Endothelial cell of umbilical vein (primary cell): ENCODE measurements around the gene CD86. TPM values are rescaled to one million over a fixed set of nuclear protein-coding genes. Genes with fewer than 3 reads are reported as not detected.

Experiments
- BruUV-seq: library from RNA; stranded (reverse); fragments of 400-500 nt; replicated peaks from 2 replicates; lab custom pipeline; 2021; lab: Mats Ljungman, UMichigan
- CTCF ChIA-PET: fragments of 300-600, 350-600 bp; sonication (Branson Sonifier 250); formaldehyde crosslinking; loops from one replicate; lab custom pipeline; 2021; ENCODE audit warnings: antibody characterized with exemption, inconsistent platforms; lab: Charles Lee
- POLR2A ChIA-PET: fragments of 300-600, 350-600 bp; sonication (Branson Sonifier 250); formaldehyde crosslinking; loops from one replicate; lab custom pipeline; 2021; ENCODE audit warnings: antibody characterized with exemption, inconsistent platforms; lab: Charles Lee
- DNase-seq: peaks from one replicate; pipeline ENCODE4 v3.0.0-alpha.2; 2011; ENCODE audit warnings: low read depth, low spot score
- FAIRE-seq: peaks from 2 replicates; lab custom pipeline; 2011; peaks lifted over from hg19 to GRCh38; lab: Jason Lieb, UNC
- H2AFZ ChIP-seq: 2 replicates; pipeline ENCODE4 v1.6.0; 2012; ENCODE audit warnings: low read depth, low read length, control low read depth, inconsistent platforms
- H3K27ac ChIP-seq: 2 replicates; pipeline ENCODE4 v1.5.1; 2011; ENCODE audit warnings: low read depth, mild to moderate bottlenecking, control low read depth, low read length, moderate library complexity; ENCODE audit not compliant: insufficient read depth
- H3K27me3 ChIP-seq, 2 experiments: 2 replicates each; pipeline versions ENCODE4 v1.6.0 to v1.6.1; 2011; ENCODE audit warnings: low read length in 2 of 2, mixed read lengths in 1 of 2; ENCODE audit not compliant: control insufficient read depth in 2 of 2, insufficient read depth in 2 of 2
- H3K36me3 ChIP-seq, 2 experiments: 2 replicates in 1 of 2; 3 replicates in 1 of 2; pipeline ENCODE4 v1.5.1; 2011; ENCODE audit warnings: low read length in 2 of 2, mild to moderate bottlenecking in 1 of 2, moderate library complexity in 1 of 2; ENCODE audit not compliant: control insufficient read depth in 2 of 2, insufficient read depth in 2 of 2; ENCODE audit errors: extremely low read depth in 1 of 2
- H3K4me1 ChIP-seq: 3 replicates; pipeline ENCODE4 v1.5.1; 2011; ENCODE audit warnings: mild to moderate bottlenecking, low read length; ENCODE audit not compliant: control insufficient read depth, insufficient read depth; ENCODE audit errors: extremely low read depth
- H3K4me2 ChIP-seq: 2 replicates; pipeline ENCODE4 v1.6.1; 2011; ENCODE audit warnings: low read length, control low read depth, mixed read lengths; ENCODE audit not compliant: insufficient read depth
- H3K4me3 ChIP-seq, 3 experiments: fragments of 200-600 bp in 1 of 3; sonication (generic), shearing (Covaris generic) in 1 of 3; replicated peaks in 1 of 3; 2 replicates each; pipeline ENCODE4 v1.5.1; 2011 to 2016; ENCODE audit warnings: control low read depth in 3 of 3, low read length in 3 of 3, mild to moderate bottlenecking in 2 of 3, inconsistent platforms in 1 of 3, low read depth in 1 of 3, moderate library complexity in 1 of 3; ENCODE audit not compliant: insufficient read depth in 1 of 3
- H3K79me2 ChIP-seq: 2 replicates; pipeline ENCODE4 v1.6.0; 2012; ENCODE audit warnings: low read length, inconsistent platforms; ENCODE audit not compliant: control insufficient read depth, insufficient read depth
- H3K9ac ChIP-seq: replicated peaks from 2 replicates; pipeline ENCODE3; 2011; ENCODE audit warnings: low read length, control low read depth; ENCODE audit not compliant: insufficient read depth; ENCODE audit errors: extremely low read depth
- H3K9me1 ChIP-seq: replicated peaks from 3 replicates; pipeline ENCODE4 v1.6.0; 2011; ENCODE audit warnings: mild to moderate bottlenecking, low read length; ENCODE audit not compliant: control insufficient read depth, insufficient read depth; ENCODE audit errors: extremely low read depth
- H3K9me3 ChIP-seq: replicated peaks from 2 replicates; pipeline ENCODE4 v1.5.1; 2012; ENCODE audit warnings: low read length, inconsistent platforms; ENCODE audit not compliant: control insufficient read depth, insufficient read depth
- H4K20me1 ChIP-seq: replicated peaks from 2 replicates; pipeline ENCODE3; 2011; ENCODE audit warnings: mild to moderate bottlenecking, low read length; ENCODE audit not compliant: control insufficient read depth, insufficient read depth; ENCODE audit errors: extremely low read depth
- EZH2 ChIP-seq: IDR thresholded peaks from 2 replicates; pipeline ENCODE4 v1.6.1; 2012; ENCODE audit warnings: borderline replicate concordance, low read depth, mild to moderate bottlenecking, moderate library complexity, low read length, inconsistent platforms; ENCODE audit not compliant: severe bottlenecking
- FOS ChIP-seq: IDR thresholded peaks from 2 replicates; pipeline ENCODE4 v1.6.1; 2011; ENCODE audit warnings: mild to moderate bottlenecking, low read length, moderate library complexity, borderline replicate concordance; ENCODE audit not compliant: insufficient read depth
- GATA2 ChIP-seq: IDR thresholded peaks from 2 replicates; pipeline ENCODE4 v1.7.0; 2011; ENCODE audit warnings: low read depth, mild to moderate bottlenecking, moderate library complexity, mixed read lengths, low read length; ENCODE audit not compliant: insufficient read length, insufficient read depth
- JUN ChIP-seq: IDR thresholded peaks from 2 replicates; pipeline ENCODE4 v1.6.1; 2011; ENCODE audit warnings: borderline replicate concordance, low read depth; ENCODE audit not compliant: insufficient read length, insufficient read depth
- MAX ChIP-seq: IDR thresholded peaks from 2 replicates; pipeline ENCODE4 v1.6.1; 2011; ENCODE audit not compliant: insufficient read depth, insufficient read length
- MYC ChIP-seq: IDR thresholded peaks from one replicate; pipeline ENCODE4 v1.6.1; 2011; ENCODE audit warnings: mild to moderate bottlenecking, low read depth, low read length
- POLR2A ChIP-seq: IDR thresholded peaks from 2 replicates; pipeline ENCODE4 v1.6.1; 2012; ENCODE audit warnings: low read depth, mild to moderate bottlenecking, control low read depth, low read length
- POLR2AphosphoS5 ChIP-seq: IDR thresholded peaks from 2 replicates; pipeline ENCODE4 v1.6.1; 2012; ENCODE audit warnings: low read depth, mild to moderate bottlenecking, control low read depth, low read length, moderate library complexity; ENCODE audit not compliant: insufficient read depth
- dilution Hi-C: fragments of 300-500 bp; cut with MboI; formaldehyde crosslinking; loops from one replicate; pipeline ENCODE4 v1.15.0; 2019; ENCODE audit warnings: low sequenced_read_pairs; ENCODE audit not compliant: extremely low pct_ligation_motif_present
- intact Hi-C: fragments of 100-400 bp; cut with micrococcal nuclease; formaldehyde crosslinking; loops from one replicate; pipeline ENCODE4 v1.10.0; 2022
- polyA plus RNA-seq, 4 experiments: library from polyadenylated mRNA; depleted of rRNA in 3 of 4; stranded (reverse) in 3 of 4; unstranded in 1 of 4; fragments of >200 nt; gene quantifications; 2 replicates each; pipeline versions ENCODE4 v1.2.1 to v1.2.3, GENCODE V29; 2011 to 2012; ENCODE audit warnings: missing spikeins in 1 of 4
- total RNA-seq: library from RNA; stranded (reverse); gene quantifications from 2 replicates; pipeline ENCODE4 v1.2.3, GENCODE V29; 2021
- TF ChIP-seq, protein P1 (sequence below), 2 donors: IDR thresholded peaks; 1 replicate in 1 of 2; 2 replicates in 1 of 2; pipeline ENCODE4 v1.5.1; 2011; ENCODE audit warnings: low read length in 2 of 2, mild to moderate bottlenecking in 2 of 2, moderate library complexity in 2 of 2, control low read depth in 1 of 2, inconsistent platforms in 1 of 2, low read depth in 1 of 2; ENCODE audit not compliant: insufficient read depth in 1 of 2; ENCODE audit errors: extremely low read depth in 1 of 2

Gene CD86
- total and polyA plus RNA-seq, 2 donors (not counting 3 experiments of a cell fraction or from before 2014, with no cell fraction given): not detected

DNA sequence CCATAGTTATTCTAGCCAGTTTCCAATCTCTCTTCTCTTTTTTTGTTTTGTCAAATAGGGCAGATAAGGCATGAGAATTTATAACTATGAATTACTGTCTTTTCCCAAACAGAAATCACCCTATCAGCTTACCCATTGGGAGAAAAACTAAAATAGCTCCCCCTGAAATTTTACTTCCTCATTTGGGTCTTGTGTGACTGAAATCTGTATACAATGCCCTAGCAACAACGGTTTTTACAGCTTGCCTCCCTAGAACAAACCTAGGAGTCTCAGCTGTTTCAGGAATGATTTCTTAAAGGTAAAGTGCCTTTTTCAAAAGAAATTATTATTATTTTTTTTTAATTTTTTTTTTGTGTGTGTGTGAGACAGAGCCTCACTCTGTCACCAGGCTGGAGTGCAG is 56.8 kb downstream of the CD86 start:
- Histone ChIP-seq H2AFZ (no peak overlapping the region), H3K79me2 (no peaks in the 10 kb centered on the region), H3K4me1 (no peaks in the 10 kb centered on the region), H3K4me2 (no peak overlapping the region), H3K27me3 (peaks cover 2% of the 10 kb centered on the region in 2 experiments), H4K20me1 (no peaks in the 10 kb centered on the region), H3K27ac (no peak overlapping the region), H3K9me3 (no peaks in the 10 kb centered on the region), H3K36me3 (no peaks in the 10 kb centered on the region), H3K9me1 (no peaks in the 10 kb centered on the region), H3K4me3 (no peak overlapping the region), H3K9ac (no peak overlapping the region)
- FAIRE-seq (no peak), DNase-seq (no peak)
- intact Hi-C loops (no loop called here), dilution Hi-C loops (no loop called here)
- no TSS peak for BruUV-seq
- TF ChIP-seq MYC: no peak
- no peak for TF ChIP-seq MAX
- TF ChIP-seq POLR2AphosphoS5: no peak
- TF ChIP-seq EZH2: no peak
- TF ChIP-seq FOS: no peak
- no peak for TF ChIP-seq JUN
- no peak for TF ChIP-seq GATA2
- TF ChIP-seq POLR2A: no peak
- TF ChIP-seq, protein P1, sequence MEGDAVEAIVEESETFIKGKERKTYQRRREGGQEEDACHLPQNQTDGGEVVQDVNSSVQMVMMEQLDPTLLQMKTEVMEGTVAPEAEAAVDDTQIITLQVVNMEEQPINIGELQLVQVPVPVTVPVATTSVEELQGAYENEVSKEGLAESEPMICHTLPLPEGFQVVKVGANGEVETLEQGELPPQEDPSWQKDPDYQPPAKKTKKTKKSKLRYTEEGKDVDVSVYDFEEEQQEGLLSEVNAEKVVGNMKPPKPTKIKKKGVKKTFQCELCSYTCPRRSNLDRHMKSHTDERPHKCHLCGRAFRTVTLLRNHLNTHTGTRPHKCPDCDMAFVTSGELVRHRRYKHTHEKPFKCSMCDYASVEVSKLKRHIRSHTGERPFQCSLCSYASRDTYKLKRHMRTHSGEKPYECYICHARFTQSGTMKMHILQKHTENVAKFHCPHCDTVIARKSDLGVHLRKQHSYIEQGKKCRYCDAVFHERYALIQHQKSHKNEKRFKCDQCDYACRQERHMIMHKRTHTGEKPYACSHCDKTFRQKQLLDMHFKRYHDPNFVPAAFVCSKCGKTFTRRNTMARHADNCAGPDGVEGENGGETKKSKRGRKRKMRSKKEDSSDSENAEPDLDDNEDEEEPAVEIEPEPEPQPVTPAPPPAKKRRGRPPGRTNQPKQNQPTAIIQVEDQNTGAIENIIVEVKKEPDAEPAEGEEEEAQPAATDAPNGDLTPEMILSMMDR (IDR thresholded peaks at IDR 0.05; ENCODE audit: extremely low read depth in 1 of 2, insufficient read depth in 1 of 2, low read depth in 1 of 2, low read length in 2 of 2): no peak
- POLR2A ChIA-PET: no interaction called here
- CTCF ChIA-PET: interaction anchor here (1.2 to 1.5 kb wide), 4 partner anchors 10 to 147 kb away, joined by 3 to 6 read pairs (median 4); no protein-coding TSS in a partner anchor
